PC-3 (cell line): Measurements from ENCODE around the gene ZNF319.

Source experiments
- EZH2phosphoT487 ChIP-seq: fragments of 300-600 bp; sonication (generic); IDR thresholded peaks from 2 replicates; pipeline ENCODE4 v1.6.1; 2018; ENCODE audit warnings: mild to moderate bottlenecking, antibody characterized with exemption, low read length, borderline replicate concordance
- TF ChIP-seq, protein P1 (sequence below): fragments of 300-600 bp; sonication (generic); conservative IDR thresholded peaks from 2 replicates; pipeline ENCODE4 v1.5.1; 2017; ENCODE audit warnings: antibody characterized with exemption, low read depth, mild to moderate bottlenecking, low read length

DNA sequence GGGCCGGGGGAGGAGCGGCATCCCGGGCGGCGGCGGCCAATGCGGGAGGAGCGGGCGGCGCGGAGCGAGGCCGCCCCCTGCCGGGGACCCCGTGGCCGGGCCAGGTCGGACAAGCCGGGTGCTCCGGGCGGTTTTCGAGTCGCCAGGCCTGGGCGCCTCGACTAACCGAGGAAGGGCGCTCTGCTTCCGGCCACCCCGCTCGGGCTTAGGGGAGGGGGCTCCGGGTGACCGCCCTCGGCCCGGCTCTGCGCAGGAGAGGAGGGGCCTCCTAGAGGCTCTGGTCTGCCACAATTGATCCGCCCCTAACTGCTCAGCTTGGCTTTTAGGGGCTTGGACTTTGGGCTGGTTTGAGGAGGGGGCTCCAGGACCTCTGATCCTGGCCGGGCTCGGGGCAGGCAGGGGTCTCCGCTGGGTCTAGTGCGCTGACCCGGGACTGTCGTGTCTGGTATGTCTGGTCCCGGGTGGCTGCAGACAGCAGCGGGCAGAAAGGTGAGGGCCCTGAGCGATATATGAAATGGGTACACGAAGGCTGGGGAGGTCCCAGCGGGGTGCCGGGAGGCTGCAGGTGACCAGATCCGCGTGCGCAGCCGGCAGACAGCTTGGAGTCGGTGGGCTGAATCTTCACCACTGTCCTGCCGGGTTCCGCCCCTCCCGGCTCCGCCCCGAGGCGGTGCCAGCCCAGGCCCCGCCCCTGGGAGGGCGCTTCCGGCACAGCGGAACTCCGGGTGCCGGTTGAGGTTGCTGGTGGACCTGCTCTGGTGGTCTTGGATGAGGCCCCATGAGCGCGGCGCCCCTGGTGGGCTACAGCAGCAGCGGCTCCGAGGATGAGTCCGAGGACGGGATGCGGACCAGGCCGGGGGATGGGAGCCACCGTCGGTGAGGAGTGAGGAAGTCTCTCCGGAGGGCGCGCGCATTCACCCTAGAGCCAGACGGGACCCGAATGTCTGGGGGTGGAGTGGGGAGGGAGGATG is 519 bp upstream of the ZNF319 start, which contains the start of gene USB1:
- TF ChIP-seq, protein P1, sequence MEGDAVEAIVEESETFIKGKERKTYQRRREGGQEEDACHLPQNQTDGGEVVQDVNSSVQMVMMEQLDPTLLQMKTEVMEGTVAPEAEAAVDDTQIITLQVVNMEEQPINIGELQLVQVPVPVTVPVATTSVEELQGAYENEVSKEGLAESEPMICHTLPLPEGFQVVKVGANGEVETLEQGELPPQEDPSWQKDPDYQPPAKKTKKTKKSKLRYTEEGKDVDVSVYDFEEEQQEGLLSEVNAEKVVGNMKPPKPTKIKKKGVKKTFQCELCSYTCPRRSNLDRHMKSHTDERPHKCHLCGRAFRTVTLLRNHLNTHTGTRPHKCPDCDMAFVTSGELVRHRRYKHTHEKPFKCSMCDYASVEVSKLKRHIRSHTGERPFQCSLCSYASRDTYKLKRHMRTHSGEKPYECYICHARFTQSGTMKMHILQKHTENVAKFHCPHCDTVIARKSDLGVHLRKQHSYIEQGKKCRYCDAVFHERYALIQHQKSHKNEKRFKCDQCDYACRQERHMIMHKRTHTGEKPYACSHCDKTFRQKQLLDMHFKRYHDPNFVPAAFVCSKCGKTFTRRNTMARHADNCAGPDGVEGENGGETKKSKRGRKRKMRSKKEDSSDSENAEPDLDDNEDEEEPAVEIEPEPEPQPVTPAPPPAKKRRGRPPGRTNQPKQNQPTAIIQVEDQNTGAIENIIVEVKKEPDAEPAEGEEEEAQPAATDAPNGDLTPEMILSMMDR = peak; percentile 48
- TF ChIP-seq EZH2phosphoT487 = no peak
